ENCODE measurements around the gene GTF2H3. TPM values are rescaled to one million over a fixed set of nuclear protein-coding genes. Genes with fewer than 3 reads are reported as not detected.
"Not testable (repeated sequence)": the region's sequence is repeated elsewhere in the genome, so short reads cannot be mapped to it uniquely, and the experiment has no call there.

The GTF2H3 gene
- total RNA-seq, 1 donor = 61.0 TPM

GRCh38 chr12:123599721-123600120, 33.9 kb upstream of the GTF2H3 start:
- H3K4me3 ChIP-seq (ENCODE audit: low read depth, low read length) = no peak overlapping the region
- TF ChIP-seq, protein P1, sequence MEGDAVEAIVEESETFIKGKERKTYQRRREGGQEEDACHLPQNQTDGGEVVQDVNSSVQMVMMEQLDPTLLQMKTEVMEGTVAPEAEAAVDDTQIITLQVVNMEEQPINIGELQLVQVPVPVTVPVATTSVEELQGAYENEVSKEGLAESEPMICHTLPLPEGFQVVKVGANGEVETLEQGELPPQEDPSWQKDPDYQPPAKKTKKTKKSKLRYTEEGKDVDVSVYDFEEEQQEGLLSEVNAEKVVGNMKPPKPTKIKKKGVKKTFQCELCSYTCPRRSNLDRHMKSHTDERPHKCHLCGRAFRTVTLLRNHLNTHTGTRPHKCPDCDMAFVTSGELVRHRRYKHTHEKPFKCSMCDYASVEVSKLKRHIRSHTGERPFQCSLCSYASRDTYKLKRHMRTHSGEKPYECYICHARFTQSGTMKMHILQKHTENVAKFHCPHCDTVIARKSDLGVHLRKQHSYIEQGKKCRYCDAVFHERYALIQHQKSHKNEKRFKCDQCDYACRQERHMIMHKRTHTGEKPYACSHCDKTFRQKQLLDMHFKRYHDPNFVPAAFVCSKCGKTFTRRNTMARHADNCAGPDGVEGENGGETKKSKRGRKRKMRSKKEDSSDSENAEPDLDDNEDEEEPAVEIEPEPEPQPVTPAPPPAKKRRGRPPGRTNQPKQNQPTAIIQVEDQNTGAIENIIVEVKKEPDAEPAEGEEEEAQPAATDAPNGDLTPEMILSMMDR (IDR thresholded peaks at IDR 0.05; ENCODE audit: insufficient read depth, low read length) = no peak
- DNase-seq (ENCODE audit: low read depth) = no peak

- peak within 1 kb of the TSS; percentile 100 for H3K4me3 ChIP-seq (ENCODE audit: low read depth, low read length)
- TF ChIP-seq, protein P1 (IDR thresholded peaks at IDR 0.05; ENCODE audit: insufficient read depth, low read length) = peak; percentile 42
- DNase-seq (ENCODE audit: low read depth) = peak; percentile 80
Measured at GRCh38 chr12:123601602-123602489, 31.8 kb upstream of the GTF2H3 start, which contains the start of gene DDX55. Gene DDX55 (plus strand): TSS chr12:123602099. CDS start chr12:123602149, 50 bp downstream.

DNA sequence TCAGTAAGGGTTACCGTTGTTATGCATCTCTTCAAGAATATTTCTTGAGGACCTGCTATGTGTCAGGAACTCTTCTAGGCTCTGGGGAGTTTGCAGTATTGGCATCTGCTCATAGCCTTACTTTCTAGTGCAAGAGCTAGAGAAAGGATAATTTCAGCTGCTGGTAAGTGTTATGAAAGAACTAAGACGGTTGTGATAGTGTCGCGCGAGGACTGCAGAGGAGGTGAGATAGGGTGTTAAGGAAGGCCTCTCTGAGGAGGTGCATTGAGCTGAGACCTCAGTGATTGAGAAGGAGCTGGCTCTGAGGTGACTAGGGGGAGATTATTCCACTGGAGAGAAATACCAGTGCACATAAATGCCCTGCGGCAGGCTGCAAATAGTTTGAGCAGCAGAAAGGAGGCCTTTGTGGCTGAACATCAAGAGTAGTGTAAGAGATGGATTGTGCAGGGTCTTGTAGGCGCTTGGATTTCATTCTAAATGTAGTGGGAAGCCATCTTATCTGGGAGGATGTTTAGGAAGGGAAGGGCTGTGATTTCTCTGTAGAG, 30.9 kb upstream of the GTF2H3 start:
- H3K4me3 ChIP-seq (ENCODE audit: low read depth, low read length) = peak overlapping the region; percentile 100
- DNase-seq (ENCODE audit: low read depth) = no peak
- TF ChIP-seq, protein P1 (IDR thresholded peaks at IDR 0.05; ENCODE audit: insufficient read depth, low read length) = no peak

DNA sequence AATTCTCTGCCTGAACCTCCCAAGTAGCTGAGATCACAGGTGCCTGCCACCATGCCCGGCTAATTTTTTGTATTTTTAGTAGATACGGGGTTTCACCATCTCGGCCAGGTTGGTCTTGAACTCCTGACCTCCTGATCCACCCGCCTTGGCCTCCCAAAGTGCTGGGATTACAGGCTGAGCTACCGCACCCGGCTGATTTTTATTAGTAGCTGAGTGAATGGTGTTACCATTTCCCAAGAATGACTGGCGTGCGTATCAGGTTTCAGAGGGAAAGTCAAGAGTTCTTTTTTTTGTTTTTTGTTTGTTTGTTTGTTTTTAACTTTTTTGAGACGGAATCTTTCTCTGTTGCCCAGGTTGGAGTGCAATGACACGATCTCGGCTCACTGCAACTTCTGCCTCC, 30.1 kb upstream of the GTF2H3 start:
- DNase-seq (ENCODE audit: low read depth); H3K4me3 ChIP-seq (ENCODE audit: low read depth, low read length): not testable (repeated sequence)

DNA sequence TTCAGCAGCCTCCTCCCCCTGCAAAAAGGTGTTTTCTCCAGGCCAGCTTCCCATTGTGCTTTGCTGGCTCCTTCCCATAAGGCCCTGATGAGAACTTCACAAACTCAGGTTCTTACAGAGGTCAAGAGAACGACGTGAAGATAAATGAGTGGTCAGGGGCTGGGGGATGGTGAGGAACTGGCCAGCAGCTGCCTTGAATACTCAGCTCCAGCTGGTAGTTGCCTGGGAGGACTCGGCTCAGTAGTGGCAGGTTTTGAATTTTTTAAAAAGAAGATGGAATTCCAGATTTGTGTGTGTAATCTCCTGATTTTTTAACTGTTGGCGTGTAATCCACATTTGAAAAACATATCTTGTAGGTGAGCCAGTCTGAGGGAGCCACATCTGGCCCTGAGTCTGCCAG, 25.9 kb upstream of the GTF2H3 start:
- TF ChIP-seq, protein P1 (IDR thresholded peaks at IDR 0.05; ENCODE audit: insufficient read depth, low read length) = no peak
- DNase-seq (ENCODE audit: low read depth) = no peak
- no peak overlapping the region for H3K4me3 ChIP-seq (ENCODE audit: low read depth, low read length)

DNA sequence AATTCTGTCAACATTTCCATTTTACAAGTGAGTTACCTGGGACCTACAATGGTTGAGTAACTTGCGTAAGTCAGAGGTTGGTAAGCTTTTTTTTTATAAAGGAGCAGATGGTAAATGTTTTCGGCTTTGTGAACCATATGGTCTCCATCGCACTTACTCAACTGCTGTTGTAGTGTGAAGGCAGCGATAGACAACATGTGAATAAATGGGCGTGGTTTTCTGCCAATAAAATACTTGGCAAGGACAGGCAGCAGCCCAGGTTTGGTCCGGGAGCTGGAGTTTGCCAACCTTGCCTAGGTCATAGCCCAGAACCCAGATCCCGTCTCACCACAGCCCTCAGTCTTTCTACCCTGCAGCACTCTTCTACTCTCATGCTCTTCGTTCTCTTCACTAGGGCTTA, 25.4 kb upstream of the GTF2H3 start:
- no peak overlapping the region for H3K4me3 ChIP-seq (ENCODE audit: low read depth, low read length)
- TF ChIP-seq, protein P1 (IDR thresholded peaks at IDR 0.05; ENCODE audit: insufficient read depth, low read length) = no peak
- no peak for DNase-seq (ENCODE audit: low read depth)

DNA sequence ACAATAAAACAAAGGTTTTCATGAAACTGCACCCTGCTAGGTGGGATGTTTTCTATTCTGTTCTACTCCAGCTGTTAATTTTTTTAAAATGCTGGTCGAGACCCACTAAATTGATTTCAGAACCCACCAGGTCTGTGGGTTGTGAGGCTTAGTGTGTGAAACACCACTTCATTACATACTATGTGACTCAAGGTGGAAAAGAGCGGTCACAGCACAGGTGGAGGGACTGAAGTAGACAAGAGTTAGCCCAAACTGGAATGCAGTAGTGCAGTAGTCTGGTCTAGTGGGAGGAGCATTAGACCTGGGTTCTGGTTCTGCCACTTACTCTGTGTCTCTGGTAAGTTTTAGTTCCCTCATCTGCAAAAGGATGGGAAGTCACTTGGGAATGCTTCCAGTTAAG, 19.5 kb upstream of the GTF2H3 start:
- no peak overlapping the region for H3K4me3 ChIP-seq (ENCODE audit: low read depth, low read length)
- DNase-seq (ENCODE audit: low read depth) = no peak
- TF ChIP-seq, protein P1 (IDR thresholded peaks at IDR 0.05; ENCODE audit: insufficient read depth, low read length) = no peak
